GM18505 (cell line): ENCODE measurements around the gene PFKFB2.

ENCODE experiments used
- ATAC-seq: cut with Tn5 transposase; IDR thresholded peaks from one replicate; pipeline ENCODE4 v1.9.1; 2021; ENCODE audit not compliant: unreplicated experiment
- POLR2A ChIP-seq: IDR thresholded peaks from 4 replicates; pipeline ENCODE4 v1.6.1; 2011; ENCODE audit warnings: borderline replicate concordance; ENCODE audit not compliant: insufficient read depth, insufficient read length; ENCODE audit errors: extremely low read depth

PFKFB2 gene

GRCh38 chr1:207058878-207059867 lies 6.1 kb downstream of the PFKFB2 start:
- ATAC-seq: no peak
- no peak for TF ChIP-seq POLR2A

- no peak for TF ChIP-seq POLR2A
Observed at GRCh38 chr1:207059881-207060280, 6.8 kb downstream of the PFKFB2 start.

GRCh38 chr1:207060596-207060995 lies 7.5 kb downstream of the PFKFB2 start:
- TF ChIP-seq POLR2A: no peak
- ATAC-seq: no peak

More at GRCh38 chr1:207059881-207060280, 6.8 kb downstream of the PFKFB2 start:
- ATAC-seq: no peak

- ATAC-seq: no peak
- TF ChIP-seq POLR2A: no peak
Observed at GRCh38 chr1:207062058-207062457, 9.0 kb downstream of the PFKFB2 start.

GRCh38 chr1:207063014-207063413 lies 9.9 kb downstream of the PFKFB2 start:
- no peak for TF ChIP-seq POLR2A
- ATAC-seq: no peak

- no peak for ATAC-seq
- no peak for TF ChIP-seq POLR2A
Observed at GRCh38 chr1:207064561-207064960, 11.5 kb downstream of the PFKFB2 start.

- no peak for TF ChIP-seq POLR2A
- ATAC-seq: no peak
Observed at GRCh38 chr1:207067185-207067584, 14.1 kb downstream of the PFKFB2 start.

GRCh38 chr1:207067665-207068064 lies 14.6 kb downstream of the PFKFB2 start:
- no peak for TF ChIP-seq POLR2A
- no peak for ATAC-seq

GRCh38 chr1:207069061-207069460 lies 16.0 kb downstream of the PFKFB2 start:
- no peak for TF ChIP-seq POLR2A
- no peak for ATAC-seq

- no peak for TF ChIP-seq POLR2A
- no peak for ATAC-seq
Observed at GRCh38 chr1:207069858-207070506, 16.9 kb downstream of the PFKFB2 start.

- TF ChIP-seq POLR2A: no peak
- ATAC-seq: no peak
Observed at GRCh38 chr1:207070811-207071210, 17.7 kb downstream of the PFKFB2 start.

GRCh38 chr1:207071426-207071825 lies 18.4 kb downstream of the PFKFB2 start:
- no peak for TF ChIP-seq POLR2A
- no peak for ATAC-seq

- ATAC-seq: no peak
- no peak for TF ChIP-seq POLR2A
Observed at GRCh38 chr1:207072233-207072632, 19.2 kb downstream of the PFKFB2 start.
